Endodermal cell (in vitro differentiated cells): Measurements from ENCODE around the gene C1QTNF8. TPM values are rescaled to one million over a fixed set of nuclear protein-coding genes. Genes with fewer than 3 reads are reported as not detected.

ENCODE experiments used
- DNase-seq: peaks from one replicate; pipeline ENCODE4 v3.0.0-alpha.2; 2017
- H3K27ac ChIP-seq: 2 replicates; pipeline ENCODE4 v1.5.1; 2013; ENCODE audit warnings: mild to moderate bottlenecking, low read depth, low read length, moderate library complexity
- H3K27me3 ChIP-seq: 2 replicates; pipeline ENCODE4 v1.6.1; 2013; ENCODE audit warnings: mild to moderate bottlenecking, low read length, moderate library complexity; ENCODE audit not compliant: insufficient read depth, control insufficient read depth, poor library complexity, severe bottlenecking
- H3K36me3 ChIP-seq: 2 replicates; pipeline ENCODE4 v1.7.0; 2013; ENCODE audit warnings: mild to moderate bottlenecking, low read length, moderate library complexity; ENCODE audit not compliant: control insufficient read depth, insufficient read depth
- H3K4me1 ChIP-seq: one replicate; pipeline ENCODE4 v1.7.0; 2013; ENCODE audit warnings: low read length; ENCODE audit not compliant: control insufficient read depth, insufficient read depth
- H3K4me3 ChIP-seq: 2 replicates; pipeline ENCODE4 v1.5.1; 2013; ENCODE audit warnings: mild to moderate bottlenecking, low read length, moderate library complexity
- H3K9ac ChIP-seq: 2 replicates; pipeline ENCODE4 v1.6.1; 2013; ENCODE audit warnings: mild to moderate bottlenecking, low read length, moderate library complexity; ENCODE audit not compliant: poor library complexity, severe bottlenecking; ENCODE audit errors: extremely low read depth
- H3K9me3 ChIP-seq: 2 replicates; pipeline ENCODE4 v1.6.1; 2013; ENCODE audit warnings: mild to moderate bottlenecking, low read length, moderate library complexity; ENCODE audit not compliant: control insufficient read depth
- H3K27ac Mint-ChIP-seq: 2 replicates; pipeline ENCODE4 v1.8.0; 2020; ENCODE audit warnings: mixed read lengths
- H3K27me3 Mint-ChIP-seq: 2 replicates; pipeline ENCODE4 v1.8.0; 2021; ENCODE audit warnings: mild to moderate bottlenecking, mixed read lengths; ENCODE audit not compliant: insufficient read depth
- H3K36me3 Mint-ChIP-seq: 2 replicates; pipeline ENCODE4 v1.8.0; 2020; ENCODE audit warnings: low read depth, mixed read lengths
- H3K4me1 Mint-ChIP-seq: 2 replicates; pipeline ENCODE4 v1.8.0; 2020; ENCODE audit warnings: mixed read lengths
- H3K4me3 Mint-ChIP-seq: 2 replicates; pipeline ENCODE4 v1.8.0; 2020; ENCODE audit warnings: mild to moderate bottlenecking, moderate library complexity, mixed read lengths
- H3K9me3 Mint-ChIP-seq: 2 replicates; pipeline ENCODE4 v1.8.0; 2020; ENCODE audit warnings: mild to moderate bottlenecking, mixed read lengths
- WGBS, 2 experiments: methylation state at CpG; one replicate each; pipeline versions ENCODE4 v1.1.5 to v1.1.7; 2013; ENCODE audit warnings: missing lambda C conversion rate in 2 of 2, mixed read lengths in 1 of 2; ENCODE audit not compliant: insufficient coverage in 1 of 2, insufficient read length in 1 of 2; 5-methylcytosine and 5-hydroxymethylcytosine counted together
- total RNA-seq, 2 donors: library from RNA; stranded (reverse); fragmentation: NEBNext Ultra II Directional in 1 of 2; extraction: Animal tissue kit (Norgen Biotek cat#: 25700) in 1 of 2; gene quantifications; 2 replicates in 1 of 2; 3 replicates in 1 of 2; pipeline ENCODE4 v1.2.1, GENCODE V29; 2021
- TF ChIP-seq, protein P1 (sequence below): fragments of 200-600 bp; sonication (generic); conservative IDR thresholded peaks from 2 replicates; pipeline ENCODE4 v1.5.0; 2021; ENCODE audit warnings: antibody characterized with exemption, mild to moderate bottlenecking

Gene C1QTNF8
- total RNA-seq, 2 donors from 2014 or later, result 0.15 to 0.20 TPM

DNA sequence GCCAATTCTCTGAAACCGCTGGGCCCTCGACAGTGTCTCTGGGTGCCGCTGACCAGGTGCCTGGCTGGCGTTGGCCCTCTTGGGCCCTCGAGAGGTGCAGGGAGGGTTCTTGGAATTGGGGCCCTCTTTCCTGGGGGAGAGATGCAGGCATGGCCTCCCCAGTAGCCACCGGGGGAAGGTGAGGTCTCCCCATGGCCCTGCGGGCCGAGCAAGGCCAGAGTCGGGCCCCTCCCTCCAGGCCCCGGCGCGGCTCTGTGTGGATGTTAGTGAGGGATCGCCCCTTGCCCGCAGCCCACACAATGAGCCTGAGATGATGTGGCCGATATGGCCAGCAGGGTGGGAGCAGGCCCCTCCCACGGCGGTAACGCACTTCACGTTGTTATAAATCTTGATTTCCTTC is 23.1 kb upstream of the C1QTNF8 start:
- H3K4me3 Mint-ChIP-seq, result no peak overlapping the region
- TF ChIP-seq, protein P1, sequence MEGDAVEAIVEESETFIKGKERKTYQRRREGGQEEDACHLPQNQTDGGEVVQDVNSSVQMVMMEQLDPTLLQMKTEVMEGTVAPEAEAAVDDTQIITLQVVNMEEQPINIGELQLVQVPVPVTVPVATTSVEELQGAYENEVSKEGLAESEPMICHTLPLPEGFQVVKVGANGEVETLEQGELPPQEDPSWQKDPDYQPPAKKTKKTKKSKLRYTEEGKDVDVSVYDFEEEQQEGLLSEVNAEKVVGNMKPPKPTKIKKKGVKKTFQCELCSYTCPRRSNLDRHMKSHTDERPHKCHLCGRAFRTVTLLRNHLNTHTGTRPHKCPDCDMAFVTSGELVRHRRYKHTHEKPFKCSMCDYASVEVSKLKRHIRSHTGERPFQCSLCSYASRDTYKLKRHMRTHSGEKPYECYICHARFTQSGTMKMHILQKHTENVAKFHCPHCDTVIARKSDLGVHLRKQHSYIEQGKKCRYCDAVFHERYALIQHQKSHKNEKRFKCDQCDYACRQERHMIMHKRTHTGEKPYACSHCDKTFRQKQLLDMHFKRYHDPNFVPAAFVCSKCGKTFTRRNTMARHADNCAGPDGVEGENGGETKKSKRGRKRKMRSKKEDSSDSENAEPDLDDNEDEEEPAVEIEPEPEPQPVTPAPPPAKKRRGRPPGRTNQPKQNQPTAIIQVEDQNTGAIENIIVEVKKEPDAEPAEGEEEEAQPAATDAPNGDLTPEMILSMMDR, result no peak
- Histone ChIP-seq H3K27me3 (no peaks in the 10 kb centered on the region), H3K9me3 (no peaks in the 10 kb centered on the region), H3K27ac (no peak overlapping the region), H3K4me1 (no peaks in the 10 kb centered on the region), H3K9ac (no peak overlapping the region), H3K36me3 (no peaks in the 10 kb centered on the region), H3K4me3 (no peak overlapping the region)
- no peaks in the 10 kb centered on the region for H3K9me3 Mint-ChIP-seq
- DNase-seq, result no peak
- no peaks in the 10 kb centered on the region for H3K27me3 Mint-ChIP-seq
- H3K27ac Mint-ChIP-seq, result no peak overlapping the region
- H3K4me1 Mint-ChIP-seq, result no peaks in the 10 kb centered on the region
- H3K36me3 Mint-ChIP-seq, result no peaks in the 10 kb centered on the region
- WGBS, 2 experiments, result 89 to 95% methylated on average over 15 to 19 of the region's 19 CpGs

DNA sequence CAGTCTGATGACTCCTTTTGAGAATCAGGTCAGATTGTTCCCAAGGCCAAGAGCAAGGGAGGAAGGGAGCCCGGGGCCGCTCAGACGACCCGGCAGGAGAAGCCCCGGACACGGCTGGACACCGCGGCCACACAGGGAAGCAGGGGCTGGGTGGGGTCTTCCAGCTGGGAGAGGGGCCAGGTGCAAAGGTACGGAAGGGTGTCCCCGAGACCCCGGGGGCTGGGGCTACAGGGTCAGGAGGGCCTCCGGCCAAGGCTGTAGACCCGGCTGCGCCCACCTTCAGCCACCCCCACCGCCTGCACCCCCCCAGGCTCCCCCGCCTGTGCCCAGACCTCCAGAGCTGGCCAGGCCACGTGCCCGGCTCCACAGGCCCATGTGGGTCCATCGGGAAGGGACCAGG is 21.9 kb upstream of the C1QTNF8 start:
- Mint-ChIP-seq H3K4me3 (no peak overlapping the region), H3K36me3 (no peaks in the 10 kb centered on the region), H3K27me3 (no peaks in the 10 kb centered on the region), H3K27ac (no peak overlapping the region), H3K9me3 (no peaks in the 10 kb centered on the region), H3K4me1 (no peaks in the 10 kb centered on the region)
- WGBS, 2 experiments, result 93 to 94% methylated on average over 3 to 19 of the region's 19 CpGs
- H3K9me3 ChIP-seq, result no peaks in the 10 kb centered on the region
- TF ChIP-seq, protein P1, result no peak
- H3K27ac ChIP-seq, result no peak overlapping the region
- no peak for DNase-seq
- no peak overlapping the region for H3K9ac ChIP-seq
- H3K4me3 ChIP-seq, result no peak overlapping the region
- H3K27me3 ChIP-seq, result no peaks in the 10 kb centered on the region
- no peaks in the 10 kb centered on the region for H3K36me3 ChIP-seq
- H3K4me1 ChIP-seq, result no peaks in the 10 kb centered on the region

DNA sequence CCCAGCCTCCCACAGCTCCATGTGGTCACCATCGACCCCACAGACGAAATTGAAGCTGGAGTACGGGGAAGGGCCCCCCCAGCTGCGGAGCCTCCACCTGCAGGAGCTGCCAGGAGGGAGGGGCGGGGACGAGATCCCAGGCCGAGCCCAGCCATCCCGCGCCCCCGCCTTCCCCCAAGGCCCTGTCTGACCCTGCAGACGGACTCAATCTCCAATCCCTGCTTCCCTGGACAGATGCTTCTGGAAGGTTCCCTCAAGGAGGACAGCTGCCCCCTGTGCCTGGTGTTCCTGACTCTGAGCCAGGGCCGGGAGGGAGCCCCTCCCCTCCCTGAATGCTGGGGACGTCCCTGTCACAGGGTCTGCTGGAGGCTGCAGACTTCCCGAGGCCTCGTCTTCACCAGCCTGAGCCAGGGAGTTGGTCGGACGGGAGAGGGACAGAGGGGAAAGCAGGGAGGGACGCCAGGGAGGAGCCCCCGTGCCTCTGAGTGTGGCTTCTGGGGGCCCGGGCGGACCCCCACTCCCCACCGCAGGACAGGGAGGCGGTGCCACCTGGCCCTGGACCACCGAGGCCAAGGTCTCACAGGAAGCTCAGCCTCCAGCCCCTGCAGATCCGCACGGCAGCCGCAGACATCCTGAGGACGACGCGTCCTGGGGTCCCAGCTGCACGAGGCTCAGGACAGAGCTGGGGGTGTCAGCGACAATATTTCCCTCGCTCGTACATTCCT is 21.3 kb upstream of the C1QTNF8 start:
- no peak overlapping the region for H3K27ac ChIP-seq
- no peak for DNase-seq
- 89% methylated on average over 26 to 34 of the region's 34 CpGs for WGBS, 2 experiments
- no peaks in the 10 kb centered on the region for H3K4me1 ChIP-seq
- H3K9me3 ChIP-seq, result no peaks in the 10 kb centered on the region
- Mint-ChIP-seq H3K36me3 (no peaks in the 10 kb centered on the region), H3K4me3 (no peak overlapping the region), H3K27me3 (peaks cover 3% of the 10 kb centered on the region), H3K4me1 (no peaks in the 10 kb centered on the region), H3K27ac (no peak overlapping the region), H3K9me3 (no peaks in the 10 kb centered on the region)
- H3K9ac ChIP-seq, result no peak overlapping the region
- H3K36me3 ChIP-seq, result no peaks in the 10 kb centered on the region
- TF ChIP-seq, protein P1, result no peak
- H3K4me3 ChIP-seq, result no peak overlapping the region
- no peaks in the 10 kb centered on the region for H3K27me3 ChIP-seq
